ENCODE results near the gene ZFAND6.

- TF ChIP-seq CTCF (IDR thresholded peaks at IDR 0.05; ENCODE audit: low read depth, low read length, poor library complexity, severe bottlenecking) (no peak), EZH2phosphoT487 (IDR thresholded peaks at IDR 0.05; ENCODE audit: borderline replicate concordance, low read length) (no peak)
These were observed 38.7 kb upstream of the ZFAND6 start for GRCh38 chr15:80020731-80021130.
